T-helper 9 cell (primary cell): Measurements from ENCODE around the gene ZNF646.

Source experiments
- DNase-seq: peaks from one replicate; pipeline ENCODE4 v3.0.0-alpha.2; 2020

The ZNF646 gene

DNA sequence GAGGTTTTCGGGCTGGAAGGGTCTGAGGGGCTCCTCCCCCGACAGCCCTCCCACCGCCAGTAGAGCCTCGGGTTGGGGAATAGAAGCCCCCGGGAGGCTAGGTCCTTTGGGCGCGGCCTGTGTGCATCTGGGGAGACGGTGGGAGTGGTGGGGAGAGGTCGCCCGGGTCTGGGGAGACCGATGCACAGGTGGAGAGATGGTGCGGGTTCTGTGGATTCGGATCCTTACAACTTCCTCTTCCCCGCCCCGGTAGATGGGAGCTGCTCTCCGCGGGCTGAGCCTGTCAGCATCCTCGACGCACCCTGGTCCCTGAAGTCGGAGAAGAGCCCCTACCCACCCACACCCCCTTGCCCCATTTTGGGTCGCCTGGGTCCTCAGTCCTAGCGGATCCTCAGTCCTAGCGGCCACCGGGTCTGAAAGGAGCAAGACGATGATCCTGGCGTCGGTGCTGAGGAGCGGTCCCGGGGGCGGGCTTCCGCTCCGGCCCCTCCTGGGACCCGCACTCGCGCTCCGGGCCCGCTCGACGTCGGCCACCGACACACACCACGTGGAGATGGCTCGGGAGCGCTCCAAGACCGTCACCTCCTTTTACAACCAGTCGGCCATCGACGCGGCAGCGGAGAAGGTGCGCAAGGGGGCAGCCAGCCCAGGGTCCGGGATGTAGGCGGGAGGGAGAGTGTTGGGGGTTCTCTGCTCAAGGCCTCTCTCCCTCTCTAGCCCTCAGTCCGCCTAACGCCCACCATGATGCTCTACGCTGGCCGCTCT lies 34.8 kb downstream of the ZNF646 start:
- no peak for DNase-seq

DNA sequence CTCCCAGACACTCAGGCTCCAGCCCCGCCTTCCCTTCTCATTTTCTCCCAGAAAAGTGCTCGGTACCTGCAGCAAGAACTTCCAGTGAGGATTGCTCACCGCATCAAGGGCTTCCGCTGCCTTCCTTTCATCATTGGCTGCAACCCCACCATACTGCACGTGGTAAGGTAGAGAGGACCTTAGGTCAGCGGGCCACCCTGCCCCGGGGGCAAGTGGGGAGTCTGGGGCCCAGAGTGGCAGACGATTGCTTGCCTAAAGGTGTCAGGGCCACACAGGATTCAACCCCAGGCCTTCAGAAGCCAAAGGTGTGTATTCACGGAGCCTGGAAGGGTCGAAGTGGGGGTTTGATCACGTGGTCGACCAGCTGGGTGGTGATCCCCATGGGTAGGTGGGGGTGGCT lies 35.4 kb downstream of the ZNF646 start:
- no peak for DNase-seq

DNA sequence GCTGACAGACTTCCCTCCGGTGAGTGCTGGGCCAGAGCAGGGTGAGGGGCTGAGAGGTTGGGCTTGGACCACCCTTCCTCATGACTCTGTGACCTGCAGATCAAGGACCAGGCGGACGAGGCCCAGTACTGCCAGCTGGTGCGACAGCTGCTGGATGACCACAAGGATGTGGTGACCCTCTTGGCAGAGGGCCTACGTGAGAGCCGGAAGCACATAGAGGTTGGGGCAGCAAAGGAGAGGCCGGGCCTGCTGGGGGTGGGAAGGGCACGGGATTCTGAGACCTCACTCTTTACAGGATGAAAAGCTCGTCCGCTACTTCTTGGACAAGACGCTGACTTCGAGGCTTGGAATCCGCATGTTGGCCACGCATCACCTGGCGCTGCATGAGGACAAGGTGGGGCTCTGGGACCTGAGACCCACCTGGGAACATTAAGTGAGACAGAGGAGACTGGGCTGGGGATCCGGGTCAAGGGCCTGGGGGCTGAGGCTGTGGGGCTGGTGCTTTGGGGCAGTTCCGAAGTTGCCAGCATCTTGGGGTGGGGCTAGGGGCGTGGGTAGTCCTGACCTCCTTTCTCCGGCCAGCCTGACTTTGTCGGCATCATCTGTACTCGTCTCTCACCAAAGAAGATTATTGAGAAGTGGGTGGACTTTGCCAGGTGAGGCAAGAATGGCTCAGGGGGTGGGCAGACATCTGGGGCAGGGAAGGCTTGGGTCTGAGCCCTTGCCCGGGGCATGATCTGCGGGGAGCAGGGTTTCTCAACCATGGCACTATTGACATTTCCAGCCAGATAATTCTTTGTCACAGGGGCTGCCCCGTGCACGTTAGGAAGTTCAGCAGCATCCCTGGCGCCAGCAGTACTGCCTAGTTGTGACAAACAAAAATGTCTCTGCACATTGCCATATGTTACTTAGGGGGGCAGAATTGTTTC lies 36.1 kb downstream of the ZNF646 start:
- DNase-seq: no peak

DNA sequence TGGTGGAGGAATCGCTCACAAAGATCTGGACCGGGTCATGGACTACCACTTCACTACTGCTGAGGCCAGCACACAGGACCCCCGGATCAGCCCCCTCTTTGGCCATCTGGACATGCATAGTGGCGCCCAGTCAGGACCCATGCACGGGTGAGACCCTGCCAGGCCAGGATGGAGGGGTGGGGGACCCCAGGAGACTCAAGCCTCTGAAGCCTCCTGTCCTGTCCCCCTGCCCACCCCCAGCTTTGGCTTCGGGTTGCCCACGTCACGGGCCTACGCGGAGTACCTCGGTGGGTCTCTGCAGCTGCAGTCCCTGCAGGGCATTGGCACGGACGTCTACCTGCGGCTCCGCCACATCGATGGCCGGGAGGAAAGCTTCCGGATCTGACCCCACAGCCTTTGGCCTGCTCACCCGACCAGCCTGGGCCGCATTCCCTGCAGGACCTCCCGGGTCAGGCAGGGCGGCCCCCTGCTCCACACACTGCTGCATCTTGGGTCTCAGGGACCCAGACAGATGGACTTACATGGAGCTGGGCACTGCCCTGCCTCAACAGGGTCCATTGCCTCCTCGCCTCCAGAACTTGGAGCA lies 37.8 kb downstream of the ZNF646 start:
- DNase-seq: no peak

DNA sequence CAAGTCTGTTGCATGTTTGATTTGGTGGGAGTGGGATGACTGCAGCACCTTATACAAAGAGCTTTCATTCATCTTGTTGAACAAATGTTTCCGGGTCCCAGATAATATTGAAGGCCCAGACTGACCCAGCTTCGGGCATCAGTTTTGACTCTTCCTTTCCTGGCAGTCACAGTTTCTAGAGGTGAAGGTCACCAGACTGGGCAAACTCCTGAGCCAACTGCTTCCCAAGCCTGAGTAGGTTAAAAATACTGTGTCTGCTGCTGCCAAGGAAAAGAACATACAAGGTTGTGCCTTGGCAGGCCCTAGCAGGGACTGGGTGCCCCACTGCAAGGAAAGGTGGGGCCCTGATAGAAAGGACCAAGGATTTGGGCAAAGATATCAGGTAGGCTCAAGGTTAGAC lies 38.5 kb downstream of the ZNF646 start:
- no peak for DNase-seq

DNA sequence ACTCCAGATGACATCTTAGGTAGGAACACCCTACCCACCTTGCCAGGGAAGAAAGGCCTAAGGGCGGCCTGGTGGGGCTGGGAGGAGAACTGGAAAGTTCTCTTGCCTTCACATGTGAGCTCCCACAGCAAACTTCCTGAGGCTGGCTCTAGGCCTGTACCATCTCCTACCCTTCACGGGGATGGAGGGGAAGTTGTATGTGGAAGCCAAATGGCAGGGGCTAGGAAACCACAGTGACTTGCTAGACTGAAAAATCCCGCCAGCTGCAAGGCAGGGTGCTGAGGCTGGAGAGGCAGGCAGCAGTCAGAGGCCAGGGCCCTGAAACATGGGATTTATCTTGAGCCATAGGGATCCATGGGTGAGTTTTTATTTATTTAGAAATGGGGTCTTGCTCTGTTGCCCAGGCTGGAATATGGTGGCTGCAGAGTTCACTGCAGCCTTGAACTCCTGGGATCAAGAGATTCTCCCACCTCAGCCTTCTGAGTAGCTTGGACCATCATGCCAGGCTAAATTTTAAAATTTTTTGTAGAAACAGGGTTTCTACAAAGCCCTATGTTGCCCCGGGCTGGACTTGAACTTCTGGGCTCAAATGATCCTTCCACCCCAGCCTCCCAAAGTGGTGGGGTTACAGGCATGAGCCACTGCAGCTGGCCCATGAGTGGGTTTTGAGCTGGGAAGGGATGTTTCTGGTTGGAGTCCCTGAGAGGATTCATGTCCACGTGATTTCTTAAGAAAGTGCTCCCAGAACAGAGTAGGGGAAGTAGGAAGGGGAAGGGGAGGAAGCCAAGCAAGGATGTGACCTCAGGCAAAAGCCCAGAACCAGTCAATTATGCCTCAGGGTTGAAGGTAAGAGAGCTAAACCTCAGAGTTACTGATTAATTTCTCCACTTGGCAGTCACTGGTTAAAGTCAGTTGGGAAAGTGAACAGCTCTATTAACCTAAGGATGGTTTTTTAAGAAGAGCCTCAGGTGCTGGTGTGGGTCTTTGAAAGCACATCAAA lies 39.2 kb downstream of the ZNF646 start:
- DNase-seq: no peak

DNA sequence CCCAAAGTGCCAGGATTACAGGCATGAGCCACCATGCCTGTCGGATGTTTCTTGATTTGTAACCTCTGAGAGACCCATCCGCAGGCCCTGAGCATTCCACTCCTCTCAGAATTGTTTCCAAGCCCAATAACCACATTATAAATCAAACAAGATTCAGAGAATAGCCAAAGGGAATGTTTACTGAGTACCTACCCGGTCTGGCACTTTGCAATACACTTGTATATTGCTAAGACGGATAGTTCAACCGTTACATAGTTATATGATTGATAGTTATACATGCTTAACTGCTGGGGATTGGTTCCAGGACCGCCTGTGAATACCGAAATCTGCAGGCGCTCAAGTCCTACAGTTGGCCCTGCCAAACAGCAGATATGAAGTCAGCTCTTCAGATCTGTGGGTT lies 40.2 kb downstream of the ZNF646 start:
- no peak for DNase-seq

DNA sequence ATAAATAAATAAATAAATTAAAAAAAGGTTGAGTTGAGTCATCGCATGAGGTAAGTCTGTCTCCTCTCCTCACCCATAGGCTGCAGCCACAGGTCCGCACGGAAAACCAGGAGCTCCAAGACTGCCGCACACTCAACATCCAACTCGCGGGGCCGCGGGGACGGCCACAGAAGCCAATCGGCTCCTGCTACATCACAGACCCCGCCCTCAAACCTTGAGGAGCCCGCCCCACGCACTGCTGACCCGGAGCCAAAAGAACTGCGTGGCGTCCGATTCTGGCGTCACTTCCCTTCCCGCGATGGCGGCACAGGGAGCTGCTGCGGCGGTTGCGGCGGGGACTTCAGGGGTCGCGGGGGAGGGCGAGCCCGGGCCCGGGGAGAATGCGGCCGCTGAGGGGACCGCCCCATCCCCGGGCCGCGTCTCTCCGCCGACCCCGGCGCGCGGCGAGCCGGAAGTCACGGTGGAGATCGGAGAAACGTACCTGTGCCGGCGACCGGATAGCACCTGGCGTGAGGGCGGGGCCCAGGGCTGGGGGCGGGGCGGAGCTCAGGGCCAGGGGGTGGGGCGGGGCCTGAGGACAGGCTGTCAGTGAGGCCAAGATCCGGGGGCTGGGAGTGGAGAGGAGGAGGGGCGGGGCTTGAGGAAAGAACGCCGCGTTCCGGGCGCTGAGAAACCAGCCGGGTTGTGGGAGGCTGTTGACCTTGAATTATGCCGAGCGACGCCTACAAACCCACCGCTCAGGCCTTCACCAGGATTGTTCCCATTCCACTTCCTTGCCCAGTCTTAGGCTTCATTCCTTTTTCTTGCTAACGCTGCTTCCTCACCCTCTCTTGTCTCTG lies 43.4 kb downstream of the ZNF646 start, which contains the start of gene KAT8:
Gene KAT8, plus strand, starts transcription at position 281 of the 839 bp plus-strand sequence. Its CDS starts 18 bp downstream, at position 299.
- DNase-seq: peak; percentile 96

DNA sequence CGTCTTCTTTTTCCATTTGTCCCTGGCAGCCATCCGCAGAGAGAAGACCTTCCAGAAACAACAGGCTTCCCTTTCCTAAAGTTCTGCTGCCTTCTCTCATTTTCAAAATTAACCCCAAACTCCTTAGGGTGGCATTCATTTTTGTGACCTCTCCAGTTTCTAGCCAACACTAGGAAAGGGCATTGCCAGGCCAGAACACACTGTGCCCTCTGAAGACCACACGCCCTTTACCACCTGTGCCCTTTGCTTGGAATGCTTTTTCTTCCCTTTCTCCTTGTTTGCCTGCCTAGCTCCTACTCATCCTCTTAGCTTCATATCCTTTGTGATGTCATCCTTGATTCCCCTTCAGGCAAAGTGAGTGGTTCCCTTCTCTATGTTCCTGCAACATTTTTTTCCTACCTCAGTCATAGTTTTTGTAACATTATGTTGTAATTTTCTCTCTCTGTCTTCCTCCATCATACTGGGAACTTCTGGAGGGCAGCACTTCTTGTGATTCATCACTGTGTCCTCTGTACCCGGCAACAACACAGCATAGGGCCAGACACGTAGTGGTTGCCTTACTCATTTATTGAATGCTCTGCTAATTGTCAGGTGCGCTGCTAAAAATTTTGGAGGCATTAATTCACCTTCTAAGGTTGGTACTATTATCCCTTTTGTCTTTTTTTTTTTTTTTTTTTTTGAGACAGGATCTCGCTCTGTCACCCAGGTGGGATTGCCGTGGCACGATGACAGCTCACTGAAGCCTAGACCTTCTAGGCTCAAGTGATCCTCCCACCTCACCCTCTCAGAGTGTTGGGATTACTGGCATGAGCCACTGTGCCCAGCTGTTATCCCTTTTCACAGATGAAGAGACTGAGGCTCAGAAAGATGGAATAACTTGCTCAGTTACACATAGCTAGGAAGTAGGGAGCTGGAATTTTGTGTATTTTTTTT lies 44.3 kb downstream of the ZNF646 start:
- no peak for DNase-seq

DNA sequence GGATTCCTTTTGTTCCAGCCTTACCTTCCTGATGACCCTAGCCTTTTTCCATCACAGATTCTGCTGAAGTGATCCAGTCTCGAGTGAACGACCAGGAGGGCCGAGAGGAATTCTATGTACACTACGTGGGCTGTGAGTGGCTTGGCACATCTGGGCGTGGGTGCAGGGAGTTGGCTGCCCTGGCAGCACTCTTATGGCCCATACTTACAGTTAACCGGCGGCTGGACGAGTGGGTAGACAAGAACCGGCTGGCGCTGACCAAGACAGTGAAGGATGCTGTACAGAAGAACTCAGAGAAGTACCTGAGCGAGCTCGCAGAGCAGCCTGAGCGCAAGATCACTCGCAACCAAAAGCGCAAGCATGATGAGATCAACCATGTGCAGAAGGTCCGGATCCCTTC lies 45.9 kb downstream of the ZNF646 start:
- no peak for DNase-seq

DNA sequence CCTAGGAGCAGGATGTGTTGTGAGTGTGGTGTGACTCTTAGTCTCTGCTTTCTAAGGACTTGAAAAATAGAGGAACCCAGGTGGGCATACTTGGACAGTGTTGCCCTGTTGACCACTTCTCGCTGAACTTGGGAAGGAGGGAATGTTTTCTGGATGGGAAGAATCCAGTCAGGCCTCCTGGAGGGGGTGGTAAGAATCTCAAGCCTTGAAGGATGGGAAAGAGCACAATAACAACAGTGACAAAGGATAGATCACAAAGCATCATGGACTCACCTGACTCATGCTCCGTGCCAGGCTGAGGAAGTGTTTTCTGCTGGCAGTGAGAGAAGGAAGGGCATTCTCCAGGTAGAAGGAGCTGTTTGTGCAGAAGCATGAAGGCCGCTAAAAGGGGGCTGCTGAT lies 51.6 kb downstream of the ZNF646 start:
- no peak for DNase-seq

DNA sequence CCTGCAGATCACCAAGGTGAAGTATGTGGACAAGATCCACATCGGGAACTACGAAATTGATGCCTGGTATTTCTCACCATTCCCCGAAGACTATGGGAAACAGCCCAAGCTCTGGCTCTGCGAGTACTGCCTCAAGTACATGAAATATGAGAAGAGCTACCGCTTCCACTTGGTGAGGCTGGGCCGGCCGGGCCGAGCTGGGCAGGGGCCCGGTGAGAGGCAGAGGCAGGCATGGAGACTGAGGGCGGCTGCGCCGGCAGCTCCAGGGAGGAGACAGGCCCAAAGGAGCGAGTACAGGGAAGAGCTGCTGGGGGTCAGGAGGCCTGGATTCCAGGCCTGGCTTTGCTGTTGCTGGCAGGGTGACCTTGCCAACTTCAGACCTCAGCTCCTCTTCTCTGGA lies 53.0 kb downstream of the ZNF646 start:
- DNase-seq: no peak

DNA sequence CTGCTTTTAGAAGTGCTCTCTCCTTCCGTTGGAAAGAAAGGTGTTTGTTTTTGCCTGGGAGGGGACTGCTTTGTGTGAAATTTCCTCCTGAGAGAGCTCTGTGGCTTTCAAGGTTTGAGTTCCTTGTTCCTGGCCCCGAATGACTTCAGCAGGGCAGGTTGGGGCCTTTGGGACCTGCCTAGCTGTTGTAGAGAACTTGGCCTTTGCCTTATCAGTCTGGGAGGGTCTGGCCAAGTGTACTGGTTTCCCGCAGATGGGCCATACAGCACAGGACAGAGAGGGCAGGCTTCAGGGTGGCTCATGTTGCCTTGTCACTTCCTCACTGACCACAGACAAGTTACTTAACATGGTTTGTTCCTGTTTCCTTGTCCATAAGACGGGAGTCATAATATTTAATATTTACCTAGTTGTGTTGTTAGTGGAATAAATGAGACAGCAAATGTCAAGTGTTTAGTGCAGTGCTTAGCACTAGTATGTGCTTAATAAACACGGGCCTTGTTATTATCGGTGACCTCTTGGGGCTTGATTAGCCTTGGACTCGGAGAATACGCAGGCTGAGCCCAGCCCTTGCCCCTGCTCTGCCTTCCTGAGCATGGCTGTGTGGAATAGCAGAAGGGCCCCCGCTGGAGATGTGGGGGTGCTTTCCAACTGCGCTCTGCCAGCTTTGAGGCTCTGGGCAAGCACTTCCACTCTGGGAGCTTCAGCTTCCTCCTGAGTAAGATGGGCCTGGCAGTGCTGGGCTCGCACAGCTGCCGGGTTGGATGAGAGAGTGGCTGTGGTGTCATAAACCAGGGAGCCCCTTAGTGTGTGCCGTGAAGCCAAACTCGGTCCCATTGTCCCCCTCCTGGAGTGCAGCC lies 54.7 kb downstream of the ZNF646 start:
- DNase-seq: no peak

DNA sequence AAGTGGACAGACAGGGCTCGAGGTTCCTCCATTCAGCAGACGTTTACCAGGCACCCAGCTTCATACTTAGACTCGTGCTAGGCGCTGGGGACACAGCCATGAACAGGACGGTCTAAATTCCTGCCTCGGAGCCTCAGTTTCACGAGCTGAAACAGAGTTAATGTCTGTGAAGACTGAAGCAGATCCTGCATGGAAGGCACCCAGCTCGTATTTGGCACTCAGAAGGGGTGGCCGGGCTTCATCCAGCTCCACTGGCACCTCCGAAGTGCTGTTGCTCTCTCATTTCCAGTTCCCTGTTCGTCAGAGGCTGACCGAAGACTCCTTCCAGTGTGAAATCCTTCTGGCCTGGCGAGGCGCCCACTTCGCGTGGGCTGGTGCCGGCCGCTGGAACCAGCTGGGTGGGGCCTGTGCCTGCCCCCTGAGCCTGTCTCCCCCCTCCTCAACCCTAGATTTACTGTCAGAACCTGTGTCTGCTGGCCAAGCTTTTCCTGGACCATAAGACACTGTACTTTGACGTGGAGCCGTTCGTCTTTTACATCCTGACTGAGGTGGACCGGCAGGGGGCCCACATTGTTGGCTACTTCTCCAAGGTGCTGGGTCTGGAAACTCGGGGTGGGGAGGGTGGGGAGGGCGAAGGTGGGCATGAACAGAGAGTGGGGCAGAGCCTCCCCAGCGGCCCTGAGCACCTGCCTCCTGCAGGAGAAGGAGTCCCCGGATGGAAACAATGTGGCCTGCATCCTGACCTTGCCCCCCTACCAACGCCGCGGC lies 55.5 kb downstream of the ZNF646 start:
- no peak for DNase-seq

DNA sequence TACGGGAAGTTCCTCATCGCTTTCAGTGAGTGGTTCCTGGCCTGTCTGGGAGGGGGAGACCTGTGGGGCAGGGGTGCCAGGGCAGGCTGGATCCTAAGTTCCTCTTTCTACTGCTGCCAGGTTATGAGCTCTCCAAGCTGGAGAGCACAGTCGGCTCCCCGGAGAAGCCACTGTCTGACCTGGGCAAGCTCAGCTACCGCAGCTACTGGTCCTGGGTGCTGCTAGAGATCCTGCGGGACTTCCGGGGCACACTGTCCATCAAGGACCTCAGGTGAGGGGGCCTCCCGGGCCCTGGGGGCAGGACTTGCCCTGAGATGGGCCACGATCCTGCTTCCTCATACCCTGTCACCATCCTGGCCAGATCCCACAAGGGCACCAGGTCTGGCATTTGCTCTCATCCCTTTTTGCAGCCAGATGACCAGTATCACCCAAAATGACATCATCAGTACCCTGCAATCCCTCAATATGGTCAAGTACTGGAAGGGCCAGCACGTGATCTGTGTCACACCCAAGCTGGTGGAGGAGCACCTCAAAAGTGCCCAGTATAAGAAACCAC lies 56.2 kb downstream of the ZNF646 start:
- no peak for DNase-seq

DNA sequence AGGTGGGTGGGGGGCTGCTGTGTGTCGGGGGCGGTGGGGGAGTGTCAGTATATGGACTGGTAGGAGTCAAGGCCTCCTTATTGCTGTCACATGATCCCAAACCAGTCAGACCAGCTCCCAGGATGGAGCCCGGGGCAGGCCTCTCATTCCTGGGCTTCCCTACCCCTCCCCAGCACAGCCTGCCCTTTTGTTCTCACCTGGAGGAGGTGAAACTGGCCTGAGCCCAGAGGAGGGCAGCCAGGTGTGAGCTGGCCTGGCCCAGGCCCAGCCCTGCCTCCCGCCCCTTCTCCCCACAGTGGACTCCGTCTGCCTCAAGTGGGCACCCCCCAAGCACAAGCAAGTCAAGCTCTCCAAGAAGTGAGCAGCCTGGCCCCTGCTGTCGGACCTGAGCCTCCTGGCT lies 56.7 kb downstream of the ZNF646 start:
- DNase-seq: no peak

DNA sequence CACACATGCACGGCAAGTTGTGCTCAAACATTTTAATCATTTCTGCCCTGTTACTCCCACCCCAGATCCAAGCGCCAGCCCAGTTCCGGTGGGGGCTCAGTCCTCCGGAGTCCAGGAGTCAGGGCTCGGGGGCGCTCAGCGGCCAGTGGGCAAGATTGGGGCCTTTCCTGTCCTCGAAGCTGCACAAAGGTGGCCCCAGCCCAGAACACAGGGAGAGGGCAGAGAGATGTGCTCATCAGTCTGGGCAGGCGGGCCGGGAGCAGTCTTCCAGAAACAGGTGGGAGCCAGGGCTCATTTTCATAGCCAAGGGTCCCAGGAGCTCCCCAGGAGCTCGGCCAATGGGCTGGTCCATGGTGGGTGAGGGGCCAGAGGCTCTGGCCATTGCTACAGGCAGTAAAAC lies 57.2 kb downstream of the ZNF646 start:
- DNase-seq: no peak

DNA sequence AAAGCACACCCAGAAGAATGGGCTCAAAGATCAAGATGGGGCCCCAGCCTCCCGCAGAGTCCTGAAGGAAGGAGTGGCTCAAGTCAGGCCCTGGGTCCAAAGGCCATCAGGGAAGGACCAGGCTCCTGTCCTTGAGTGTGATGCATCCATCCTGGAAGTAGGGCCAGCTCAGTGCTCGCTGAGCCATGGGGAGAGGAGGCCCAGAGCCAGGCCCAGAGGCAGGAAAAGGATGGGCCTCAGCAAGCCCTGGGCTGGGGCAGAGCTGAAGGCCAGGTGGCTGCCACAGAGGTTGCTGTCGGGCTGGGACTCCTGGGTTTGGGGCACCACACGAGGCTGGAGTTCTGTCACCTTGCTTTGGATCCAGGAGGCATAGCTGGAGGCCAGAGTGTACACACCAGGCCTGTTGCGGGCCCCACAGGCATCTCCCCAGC lies 57.6 kb downstream of the ZNF646 start:
- DNase-seq: no peak
